ENCODE data around the gene MAS1L.
"Not testable (repeated sequence)": the region's sequence is repeated elsewhere in the genome, so short reads cannot be mapped to it uniquely, and the experiment has no call there.

Gene MAS1L

GRCh38 chr6:29477923-29478450 lies 9.8 kb downstream of the MAS1L start:
- no peak for DNase-seq

- no peak for DNase-seq
These were observed 12.8 kb downstream of the MAS1L start for GRCh38 chr6:29474996-29475395.

- no peak for DNase-seq
These were observed 21.5 kb downstream of the MAS1L start for GRCh38 chr6:29466241-29466640.

DNA sequence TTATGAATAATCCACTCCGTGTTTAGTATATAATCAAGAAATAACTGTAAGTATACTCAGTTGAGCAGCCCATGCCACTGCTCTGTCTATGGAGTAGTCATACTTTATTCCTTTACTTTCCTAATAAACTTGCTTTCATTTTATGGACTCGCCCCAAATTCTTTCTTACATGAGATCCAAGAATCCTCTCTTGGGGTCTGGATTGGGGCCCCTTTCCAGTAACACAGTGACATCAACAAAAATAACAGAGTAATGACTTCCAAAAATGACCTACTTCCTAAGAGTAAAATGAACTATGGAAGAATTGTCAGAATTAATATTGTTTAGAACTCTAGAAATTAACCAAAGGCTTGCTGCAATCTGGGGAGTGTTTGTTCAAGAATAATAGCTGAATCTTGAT lies 22.0 kb downstream of the MAS1L start:
- DNase-seq: no peak

GRCh38 chr6:29465279-29465678 lies 22.5 kb downstream of the MAS1L start:
- no peak for DNase-seq

DNA sequence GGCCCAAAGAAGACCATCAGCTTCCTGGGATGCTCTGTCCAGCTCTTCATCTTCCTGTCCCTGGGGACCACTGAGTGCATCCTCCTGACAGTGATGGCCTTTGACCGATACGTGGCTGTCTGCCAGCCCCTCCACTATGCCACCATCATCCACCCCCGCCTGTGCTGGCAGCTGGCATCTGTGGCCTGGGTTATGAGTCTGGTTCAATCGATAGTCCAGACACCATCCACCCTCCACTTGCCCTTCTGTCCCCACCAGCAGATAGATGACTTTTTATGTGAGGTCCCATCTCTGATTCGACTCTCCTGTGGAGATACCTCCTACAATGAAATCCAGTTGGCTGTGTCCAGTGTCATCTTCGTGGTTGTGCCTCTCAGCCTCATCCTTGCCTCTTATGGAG lies 25.7 kb downstream of the MAS1L start:
- no peak for DNase-seq

GRCh38 chr6:29461021-29461814 lies 26.5 kb downstream of the MAS1L start:
- no peak for DNase-seq

DNA sequence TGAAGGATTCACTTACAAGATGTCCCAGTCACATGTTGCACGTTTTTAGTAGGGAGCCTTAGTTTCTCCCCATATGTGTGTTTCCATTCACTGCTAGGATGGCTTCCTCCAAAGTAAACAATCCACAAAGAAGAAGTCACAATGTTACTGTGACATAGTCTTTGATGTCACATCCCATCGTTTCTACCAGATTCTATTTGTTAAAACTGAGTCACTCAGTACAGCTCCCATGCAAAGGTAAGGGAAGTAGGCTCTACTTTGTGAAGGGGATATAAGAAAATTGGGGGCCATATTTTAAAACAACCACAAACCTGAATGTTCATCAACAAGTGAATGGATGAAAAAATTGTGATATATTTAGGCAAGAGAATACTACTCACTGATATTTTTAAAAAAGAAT lies 30.8 kb downstream of the MAS1L start, which contains the start of the genes OR11A1 and OR2H1:
TSS of gene OR11A1 (minus strand) at position 101 of the 400 bp plus-strand sequence. CDS start 29,430 bp downstream, outside the sequence.
TSS of gene OR2H1 (plus strand) at position 185 of the 400 bp plus-strand sequence. CDS start 4,615 bp downstream, outside the sequence.
- no peak for DNase-seq

DNA sequence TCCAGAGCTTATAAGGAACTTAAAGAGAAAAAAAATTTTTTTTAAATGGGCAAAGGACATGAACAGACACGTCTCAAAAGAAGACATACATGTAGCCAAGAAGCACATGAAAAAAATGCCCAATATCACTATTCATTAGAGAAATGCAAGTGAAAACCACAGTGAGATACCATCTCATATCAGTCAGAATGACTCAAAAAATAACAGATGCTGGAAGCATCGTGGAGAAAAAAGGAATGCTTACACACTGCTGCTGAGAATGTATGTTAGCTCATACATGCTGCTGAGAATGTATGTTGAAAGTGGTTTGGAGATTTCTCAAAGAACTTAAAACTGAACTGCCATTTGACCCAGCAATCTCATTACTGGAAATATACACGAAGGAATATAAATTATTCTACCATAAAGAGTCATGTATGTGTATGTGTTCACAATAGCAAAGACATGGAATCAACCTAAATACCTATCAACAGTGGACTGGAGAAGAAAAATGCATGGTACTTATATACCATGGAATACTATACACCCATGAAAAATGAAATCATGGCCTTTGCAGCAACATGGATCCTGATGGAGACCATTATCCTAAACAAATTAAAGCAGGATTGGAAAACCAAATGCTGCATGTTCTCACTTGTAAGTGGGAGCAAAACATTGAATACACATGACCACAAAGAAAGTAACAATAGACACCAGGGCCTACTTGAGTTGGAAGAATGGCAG lies 36.1 kb downstream of the MAS1L start:
- no peak for DNase-seq

DNA sequence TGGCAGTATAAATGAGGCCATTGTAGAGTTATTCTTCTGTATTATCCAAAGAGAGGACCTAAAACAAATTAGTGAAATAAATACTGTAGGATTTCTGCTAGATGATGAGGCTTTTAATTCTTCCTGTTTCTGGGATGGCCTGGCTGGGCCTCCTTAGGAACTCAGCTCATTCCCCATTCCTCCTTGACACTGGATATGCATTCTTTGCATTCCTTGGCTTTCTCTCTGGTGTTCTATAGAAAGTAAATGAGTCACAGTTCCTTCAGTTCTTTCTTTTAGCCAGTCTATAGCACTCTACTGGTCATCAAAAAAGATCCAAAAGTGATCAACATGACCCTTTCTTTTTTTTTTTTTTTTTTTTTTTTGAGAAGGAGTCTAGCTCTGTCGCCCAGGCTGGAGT lies 40.1 kb downstream of the MAS1L start:
- DNase-seq: no peak

DNA sequence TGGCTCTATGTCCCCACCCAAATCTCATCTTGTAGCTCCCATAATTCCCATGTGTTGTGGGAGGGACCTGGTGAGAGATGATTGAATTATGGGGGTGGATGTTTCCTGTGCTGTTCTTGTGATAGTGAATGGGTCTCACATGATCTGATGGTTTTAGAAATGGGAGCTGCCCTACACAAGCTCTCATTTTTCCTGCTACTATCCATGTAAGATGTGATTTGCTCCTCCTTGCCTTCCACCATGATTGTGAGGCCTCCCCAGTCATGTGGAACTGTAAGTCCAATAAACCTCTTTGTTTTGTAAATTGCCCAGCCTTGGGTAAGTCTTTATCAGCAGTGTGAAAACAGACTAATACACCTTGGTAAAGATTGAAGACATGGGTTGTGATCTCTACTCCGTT lies 43.7 kb downstream of the MAS1L start:
- DNase-seq: not testable (repeated sequence)

- no peak for DNase-seq
These were observed 45.0 kb downstream of the MAS1L start for GRCh38 chr6:29442719-29443118.

GRCh38 chr6:29439006-29439405 lies 48.8 kb downstream of the MAS1L start, which contains the start of gene OR10C1:
Gene OR10C1, plus strand, starts transcription at chr6:29439306. Its CDS starts 710 bp downstream, at chr6:29440016.
- no peak for DNase-seq

DNA sequence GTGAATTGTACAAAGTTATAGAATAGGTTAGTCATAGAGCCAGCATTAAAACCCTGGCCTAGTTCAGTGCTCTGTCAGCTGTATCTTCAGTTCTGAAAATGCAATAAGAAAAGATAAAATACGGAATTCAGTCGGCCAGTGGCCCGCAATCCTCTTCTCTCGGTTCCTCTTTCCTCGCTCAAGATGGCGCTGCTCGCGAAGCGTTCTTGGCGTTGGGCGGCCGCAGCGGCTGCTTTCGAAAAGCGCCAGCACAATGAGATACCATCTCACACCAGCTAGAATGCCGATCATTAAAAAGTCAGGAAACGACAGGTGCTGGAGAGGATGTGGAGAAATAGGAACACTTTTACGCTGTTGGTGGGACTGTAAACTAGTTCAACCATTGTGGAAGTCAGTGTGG lies 51.0 kb downstream of the MAS1L start:
- not testable (repeated sequence) for DNase-seq
